DND-41 (cell line): ENCODE data around the gene TSHZ3.

Experiments used
- ATAC-seq: fragments of 200-7000 bp; cut with Tn5 transposase; 3 replicates; pipeline ENCODE4 v1.9.1; 2021; ENCODE audit warnings: low read depth; ENCODE audit not compliant: insufficient read depth
- DNase-seq: peaks from one replicate; pipeline ENCODE4 v3.0.0-alpha.2; 2020
- H2AFZ ChIP-seq: 2 replicates; pipeline ENCODE4 v1.6.0; 2012; ENCODE audit warnings: low read depth, low read length
- H3K27ac ChIP-seq: 2 replicates; pipeline ENCODE4 v1.5.1; 2012; ENCODE audit warnings: low read length, inconsistent platforms
- H3K27me3 ChIP-seq: fragments of 200-600 bp; sonication (generic); 2 replicates; pipeline ENCODE4 v1.6.0; 2012; ENCODE audit warnings: low read length, mild to moderate bottlenecking, inconsistent platforms; ENCODE audit not compliant: insufficient read depth, poor library complexity
- H3K36me3 ChIP-seq: 2 replicates; pipeline ENCODE4 v1.5.1; 2012; ENCODE audit warnings: low read length, inconsistent platforms; ENCODE audit not compliant: insufficient read depth
- H3K4me1 ChIP-seq: 2 replicates; pipeline ENCODE4 v1.5.1; 2012; ENCODE audit warnings: mild to moderate bottlenecking, low read length; ENCODE audit not compliant: insufficient read depth
- H3K4me2 ChIP-seq: 2 replicates; pipeline ENCODE4 v1.6.0; 2012; ENCODE audit warnings: mild to moderate bottlenecking, moderate library complexity, low read length, inconsistent platforms; ENCODE audit not compliant: insufficient read depth
- H3K4me3 ChIP-seq, 2 experiments: fragments of 200-600 bp in 1 of 2; shearing (Covaris generic) in 1 of 2; 2 replicates each; pipeline ENCODE4 v1.5.1; 2012 to 2016; ENCODE audit warnings: inconsistent platforms in 2 of 2, low read length in 2 of 2, mild to moderate bottlenecking in 2 of 2, low read depth in 1 of 2, moderate library complexity in 1 of 2
- H3K79me2 ChIP-seq: 2 replicates; pipeline ENCODE4 v1.6.0; 2012; ENCODE audit warnings: low read length, inconsistent platforms; ENCODE audit not compliant: insufficient read depth
- H3K9ac ChIP-seq: 2 replicates; pipeline ENCODE4 v1.6.0; 2012; ENCODE audit warnings: low read depth, mild to moderate bottlenecking, inconsistent platforms, low read length, moderate library complexity
- H3K9me3 ChIP-seq: 2 replicates; pipeline ENCODE4 v1.5.1; 2012; ENCODE audit warnings: low read length, moderate library complexity, mild to moderate bottlenecking, inconsistent platforms; ENCODE audit not compliant: insufficient read depth, severe bottlenecking
- H4K20me1 ChIP-seq: 2 replicates; pipeline ENCODE4 v1.6.0; 2012; ENCODE audit warnings: low read length; ENCODE audit not compliant: insufficient read depth
- EZH2 ChIP-seq: IDR thresholded peaks from 3 replicates; pipeline ENCODE4 v1.6.1; 2012; ENCODE audit warnings: borderline replicate concordance, low read depth, mild to moderate bottlenecking, moderate library complexity, low read length, inconsistent platforms; ENCODE audit not compliant: severe bottlenecking
- TF ChIP-seq, protein P1 (sequence below): IDR thresholded peaks from 2 replicates; pipeline ENCODE4 v1.5.1; 2012; ENCODE audit warnings: borderline replicate concordance, low read length, moderate library complexity, mild to moderate bottlenecking; ENCODE audit not compliant: poor library complexity, severe bottlenecking; ENCODE audit errors: extremely low read depth

Gene TSHZ3

DNA sequence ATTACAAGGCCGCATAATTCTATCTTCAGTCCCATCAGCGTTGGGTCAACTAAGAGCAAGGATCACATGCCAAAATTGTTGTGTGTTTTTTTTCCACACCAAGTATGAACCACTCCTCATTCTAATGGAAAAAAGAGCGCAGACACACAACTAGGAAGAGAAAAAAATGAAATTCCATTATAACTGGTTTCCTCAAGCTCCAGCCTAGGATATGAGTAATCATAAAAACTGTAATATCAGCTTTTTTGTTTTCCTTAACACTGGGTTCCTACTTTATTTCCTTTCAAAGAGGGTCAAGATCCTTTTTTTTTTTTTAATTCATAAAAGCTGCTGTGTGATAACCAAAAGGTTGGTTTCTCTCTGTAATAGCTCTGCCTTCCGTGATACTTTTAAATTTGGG, 19.4 kb downstream of the TSHZ3 start:
- Histone ChIP-seq H3K4me1 (no peaks in the 10 kb centered on the region), H3K9ac (no peak overlapping the region), H3K9me3 (no peaks in the 10 kb centered on the region), H4K20me1 (peaks cover 43% of the 10 kb centered on the region), H3K36me3 (no peaks in the 10 kb centered on the region), H3K79me2 (peaks cover 47% of the 10 kb centered on the region), H3K27me3 (no peaks in the 10 kb centered on the region), H2AFZ (no peak overlapping the region), H3K27ac (no peak overlapping the region), H3K4me2 (no peak overlapping the region), H3K4me3 (no peak overlapping the region)
- ATAC-seq, result no peak
- TF ChIP-seq, protein P1, sequence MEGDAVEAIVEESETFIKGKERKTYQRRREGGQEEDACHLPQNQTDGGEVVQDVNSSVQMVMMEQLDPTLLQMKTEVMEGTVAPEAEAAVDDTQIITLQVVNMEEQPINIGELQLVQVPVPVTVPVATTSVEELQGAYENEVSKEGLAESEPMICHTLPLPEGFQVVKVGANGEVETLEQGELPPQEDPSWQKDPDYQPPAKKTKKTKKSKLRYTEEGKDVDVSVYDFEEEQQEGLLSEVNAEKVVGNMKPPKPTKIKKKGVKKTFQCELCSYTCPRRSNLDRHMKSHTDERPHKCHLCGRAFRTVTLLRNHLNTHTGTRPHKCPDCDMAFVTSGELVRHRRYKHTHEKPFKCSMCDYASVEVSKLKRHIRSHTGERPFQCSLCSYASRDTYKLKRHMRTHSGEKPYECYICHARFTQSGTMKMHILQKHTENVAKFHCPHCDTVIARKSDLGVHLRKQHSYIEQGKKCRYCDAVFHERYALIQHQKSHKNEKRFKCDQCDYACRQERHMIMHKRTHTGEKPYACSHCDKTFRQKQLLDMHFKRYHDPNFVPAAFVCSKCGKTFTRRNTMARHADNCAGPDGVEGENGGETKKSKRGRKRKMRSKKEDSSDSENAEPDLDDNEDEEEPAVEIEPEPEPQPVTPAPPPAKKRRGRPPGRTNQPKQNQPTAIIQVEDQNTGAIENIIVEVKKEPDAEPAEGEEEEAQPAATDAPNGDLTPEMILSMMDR, result no peak
- no peak for TF ChIP-seq EZH2
- no peak for DNase-seq

DNA sequence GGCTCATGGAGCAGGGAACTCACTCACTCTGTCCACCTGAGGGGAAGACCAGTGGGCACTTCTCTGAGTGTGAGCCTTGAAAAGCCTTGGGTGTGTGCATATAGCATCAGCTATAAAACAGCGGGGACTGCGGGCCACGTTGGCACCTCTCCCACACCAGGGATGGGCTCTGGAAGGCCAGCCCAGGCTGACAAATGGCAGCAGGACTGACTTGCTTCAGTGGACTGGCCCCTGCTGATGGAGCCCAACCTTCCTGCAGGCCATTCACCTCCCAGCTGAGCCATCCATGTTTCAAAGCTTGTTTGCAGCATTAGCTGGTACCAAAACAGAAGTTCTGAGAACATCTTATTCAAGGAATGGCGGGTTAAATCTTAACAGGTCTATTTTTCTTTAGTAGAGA, 21.0 kb downstream of the TSHZ3 start:
- no peak for TF ChIP-seq EZH2
- TF ChIP-seq, protein P1, result no peak
- peaks cover 43% of the 10 kb centered on the region for H4K20me1 ChIP-seq
- H3K27ac ChIP-seq, result no peak overlapping the region
- H3K27me3 ChIP-seq, result no peaks in the 10 kb centered on the region
- DNase-seq (no peak), ATAC-seq (no peak)
- H3K9me3 ChIP-seq, result no peaks in the 10 kb centered on the region
- no peak overlapping the region for H2AFZ ChIP-seq
- no peaks in the 10 kb centered on the region for H3K4me1 ChIP-seq
- peaks cover 38% of the 10 kb centered on the region for H3K79me2 ChIP-seq
- H3K4me2 ChIP-seq, result no peak overlapping the region
- H3K4me3 ChIP-seq, result no peak overlapping the region
- H3K36me3 ChIP-seq, result no peaks in the 10 kb centered on the region
- H3K9ac ChIP-seq, result no peak overlapping the region

DNA sequence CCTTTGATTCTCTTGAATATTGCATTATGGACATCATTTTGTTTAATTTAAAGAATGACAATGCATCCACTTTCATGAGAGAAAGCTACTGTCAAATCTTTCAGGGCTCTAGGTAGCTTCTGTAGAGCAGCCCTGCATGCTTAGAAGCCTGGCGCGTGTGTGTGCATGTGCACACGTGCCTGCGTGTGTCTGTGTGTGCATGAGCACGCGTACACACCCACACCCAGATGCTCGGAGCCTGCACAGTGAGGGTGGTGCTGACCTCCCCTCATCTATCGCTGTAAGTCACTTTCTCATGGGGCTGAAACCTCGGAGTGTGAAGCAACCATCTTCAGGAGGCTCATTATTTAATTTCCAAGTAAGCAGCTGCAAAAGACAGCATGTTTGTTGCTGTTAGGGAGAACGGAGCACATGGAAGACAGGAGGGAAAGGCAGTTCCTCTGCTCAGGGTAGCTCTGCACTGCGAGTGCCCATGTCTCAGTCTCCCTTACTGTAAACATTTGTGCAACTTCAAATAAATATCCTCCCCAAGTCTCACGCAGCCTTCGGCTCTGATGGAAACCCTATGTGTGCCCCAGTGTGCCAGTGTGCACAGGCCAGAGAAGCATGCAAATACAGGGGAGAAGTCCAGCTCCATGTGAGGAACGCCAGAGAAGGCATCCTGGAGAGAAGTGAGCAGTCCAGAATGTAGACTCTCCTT, 22.8 kb downstream of the TSHZ3 start:
- no peak for TF ChIP-seq EZH2
- TF ChIP-seq, protein P1, result no peak
- H3K4me3 ChIP-seq, result no peak overlapping the region
- no peak overlapping the region for H3K9ac ChIP-seq
- no peaks in the 10 kb centered on the region for H3K9me3 ChIP-seq
- no peak overlapping the region for H2AFZ ChIP-seq
- no peaks in the 10 kb centered on the region for H3K36me3 ChIP-seq
- ATAC-seq (no peak), DNase-seq (no peak)
- H3K4me2 ChIP-seq, result no peak overlapping the region
- no peaks in the 10 kb centered on the region for H3K27me3 ChIP-seq
- H4K20me1 ChIP-seq, result peaks cover 35% of the 10 kb centered on the region
- H3K4me1 ChIP-seq, result no peaks in the 10 kb centered on the region
- no peak overlapping the region for H3K27ac ChIP-seq
- H3K79me2 ChIP-seq, result peaks cover 35% of the 10 kb centered on the region
